GM21576 (cell line): ENCODE measurements around the gene CDON.

Experiments
- ATAC-seq: cut with Tn5 transposase; IDR thresholded peaks from one replicate; pipeline ENCODE4 v1.9.1; 2021; ENCODE audit warnings: mild to moderate bottlenecking, moderate library complexity; ENCODE audit not compliant: unreplicated experiment

Gene CDON

GRCh38 chr11:125959511-125959910, 103.2 kb downstream of the CDON start:
- no peak for ATAC-seq

GRCh38 chr11:125958872-125959400, 103.7 kb downstream of the CDON start:
- no peak for ATAC-seq

GRCh38 chr11:125957618-125958332, 104.9 kb downstream of the CDON start:
- no peak for ATAC-seq

GRCh38 chr11:125956391-125957134, 106.1 kb downstream of the CDON start:
- ATAC-seq: no peak

GRCh38 chr11:125955856-125956255, 106.8 kb downstream of the CDON start:
- no peak for ATAC-seq

GRCh38 chr11:125954945-125955640, 107.6 kb downstream of the CDON start:
- ATAC-seq: no peak

- no peak for ATAC-seq
Observed at GRCh38 chr11:125954123-125954944, 108.3 kb downstream of the CDON start.

GRCh38 chr11:125953401-125953935, 109.2 kb downstream of the CDON start:
- no peak for ATAC-seq

GRCh38 chr11:125952973-125953372, 109.7 kb downstream of the CDON start:
- ATAC-seq: no peak

- no peak for ATAC-seq
Observed at GRCh38 chr11:125952559-125952958, 110.1 kb downstream of the CDON start.

- ATAC-seq: no peak
Observed at GRCh38 chr11:125951731-125952130, 110.9 kb downstream of the CDON start.

GRCh38 chr11:125950696-125951651, 111.7 kb downstream of the CDON start:
- no peak for ATAC-seq

GRCh38 chr11:125950178-125950490, 112.5 kb downstream of the CDON start:
- no peak for ATAC-seq

GRCh38 chr11:125949271-125950177, 113.1 kb downstream of the CDON start:
- ATAC-seq: no peak

GRCh38 chr11:125948278-125949051, 114.2 kb downstream of the CDON start:
- ATAC-seq: no peak

- no peak for ATAC-seq
Observed at GRCh38 chr11:125947419-125948277, 115.0 kb downstream of the CDON start.
